Liver (tissue), 9 donors: ENCODE data around the gene TM4SF18. TPM values are rescaled to one million over a fixed set of nuclear protein-coding genes. Genes with fewer than 3 reads are reported as not detected.

Experiments
- DNase-seq: peaks from one replicate; pipeline ENCODE4 v3.0.0-alpha.2; 2017; ENCODE audit warnings: low spot score
- H3K27ac ChIP-seq, 2 donors: one replicate each; pipeline ENCODE4 v1.7.0; 2013; ENCODE audit warnings: inconsistent platforms in 2 of 2, low read length in 2 of 2, control low read depth in 1 of 2, low read depth in 1 of 2, mild to moderate bottlenecking in 1 of 2
- H3K27me3 ChIP-seq, 4 donors: one replicate each; pipeline versions ENCODE4 v1.6.1 to v1.7.0; 2013; ENCODE audit warnings: low read length in 3 of 4, inconsistent platforms in 1 of 4, mild to moderate bottlenecking in 1 of 4, moderate library complexity in 1 of 4; ENCODE audit not compliant: control insufficient read depth in 4 of 4, insufficient read depth in 4 of 4
- H3K36me3 ChIP-seq, 4 donors: one replicate each; pipeline versions ENCODE4 v1.6.1 to v1.7.0; 2013; ENCODE audit warnings: low read length in 3 of 4, mild to moderate bottlenecking in 3 of 4, low read depth in 1 of 4, moderate library complexity in 1 of 4; ENCODE audit not compliant: control insufficient read depth in 4 of 4, insufficient read depth in 3 of 4
- H3K4me1 ChIP-seq, 4 donors: one replicate each; pipeline versions ENCODE4 v1.6.1 to v1.7.0; 2013; ENCODE audit warnings: low read length in 3 of 4, mild to moderate bottlenecking in 3 of 4, moderate library complexity in 1 of 4; ENCODE audit not compliant: control insufficient read depth in 4 of 4, insufficient read depth in 4 of 4
- H3K4me3 ChIP-seq, 3 donors: one replicate each; pipeline versions ENCODE4 v1.6.1 to v1.7.0; 2013; ENCODE audit warnings: low read length in 3 of 3, control low read depth in 1 of 3, low read depth in 1 of 3, mild to moderate bottlenecking in 1 of 3
- H3K9ac ChIP-seq, 2 donors: one replicate each; pipeline ENCODE4 v1.7.0; 2013; ENCODE audit warnings: low read length in 2 of 2, mild to moderate bottlenecking in 2 of 2, moderate library complexity in 2 of 2, control low read depth in 1 of 2, low read depth in 1 of 2
- H3K9me3 ChIP-seq, 4 donors: one replicate each; pipeline versions ENCODE4 v1.6.1 to v1.7.0; 2013; ENCODE audit warnings: low read length in 3 of 4; ENCODE audit not compliant: control insufficient read depth in 4 of 4
- ATF3 ChIP-seq: IDR thresholded peaks from 2 replicates; pipeline ENCODE4 v1.6.1; 2016; ENCODE audit warnings: antibody characterized with exemption
- CTCF ChIP-seq: fragments of 150-350 bp; IDR thresholded peaks from 2 replicates; pipeline ENCODE4 v1.5.1; 2017; ENCODE audit warnings: improper control_type of control experiment, low read depth, low read length; ENCODE audit not compliant: missing input control
- EGR1 ChIP-seq, 2 donors: IDR thresholded peaks; 2 replicates each; pipeline ENCODE4 v1.6.1; 2016 to 2018; ENCODE audit warnings: antibody characterized with exemption in 2 of 2, low read depth in 2 of 2
- FOXA1 ChIP-seq: IDR thresholded peaks from 2 replicates; pipeline ENCODE4 v1.6.1; 2016; ENCODE audit warnings: antibody characterized with exemption
- FOXA2 ChIP-seq: IDR thresholded peaks from 2 replicates; pipeline ENCODE4 v1.6.1; 2016; ENCODE audit warnings: antibody characterized with exemption
- GABPA ChIP-seq, 2 donors: IDR thresholded peaks in 1 of 2; conservative IDR thresholded peaks in 1 of 2; 2 replicates each; pipeline ENCODE4 v1.6.1; 2016; ENCODE audit warnings: antibody characterized with exemption in 2 of 2, mild to moderate bottlenecking in 1 of 2, moderate library complexity in 1 of 2
- HNF4A ChIP-seq, 2 donors: conservative IDR thresholded peaks; 2 replicates each; pipeline ENCODE4 v1.6.1; 2016; ENCODE audit warnings: antibody characterized with exemption in 2 of 2, mild to moderate bottlenecking in 2 of 2
- HNF4G ChIP-seq: IDR thresholded peaks from 2 replicates; pipeline ENCODE4 v1.6.1; 2016; ENCODE audit warnings: antibody characterized with exemption
- JUND ChIP-seq, 2 donors: IDR thresholded peaks; 2 replicates each; pipeline ENCODE4 v1.6.1; 2016; ENCODE audit warnings: antibody characterized with exemption in 2 of 2
- MAX ChIP-seq: IDR thresholded peaks from 2 replicates; pipeline ENCODE4 v1.6.1; 2016; ENCODE audit warnings: antibody characterized with exemption
- NR2F2 ChIP-seq: IDR thresholded peaks from 2 replicates; pipeline ENCODE4 v1.6.1; 2016; ENCODE audit warnings: antibody characterized with exemption
- RAD21 ChIP-seq, 2 donors: IDR thresholded peaks; 2 replicates each; pipeline ENCODE4 v1.6.1; 2016; ENCODE audit warnings: antibody characterized with exemption in 2 of 2, mild to moderate bottlenecking in 2 of 2
- REST ChIP-seq: IDR thresholded peaks from 2 replicates; pipeline ENCODE4 v1.6.1; 2016; ENCODE audit warnings: antibody characterized with exemption, mild to moderate bottlenecking
- SP1 ChIP-seq: IDR thresholded peaks from 2 replicates; pipeline ENCODE4 v1.6.1; 2018; ENCODE audit warnings: antibody characterized with exemption, mild to moderate bottlenecking
- TAF1 ChIP-seq: conservative IDR thresholded peaks from 2 replicates; pipeline ENCODE4 v1.6.1; 2016; ENCODE audit warnings: antibody characterized with exemption, mild to moderate bottlenecking
- YY1 ChIP-seq: IDR thresholded peaks from 2 replicates; pipeline ENCODE4 v1.6.1; 2016; ENCODE audit warnings: antibody characterized with exemption, mild to moderate bottlenecking
- ZBTB33 ChIP-seq: IDR thresholded peaks from 2 replicates; pipeline ENCODE4 v1.6.1; 2016; ENCODE audit warnings: antibody characterized with exemption
- WGBS: extraction: QIAGEN DNeasy Blood & Tissue Kit; methylation state at CpG from one replicate; pipeline ENCODE4 v1.1.7; 2013; 5-methylcytosine and 5-hydroxymethylcytosine counted together
- polyA plus RNA-seq, 2 donors: library from polyadenylated mRNA; stranded (reverse) in 1 of 2; unstranded in 1 of 2; fragments of 200-250 nt in 1 of 2; fragments of >200 nt in 1 of 2; fragmentation: Nextera tagmentation in 1 of 2; extraction: Ambion mirVana in 1 of 2; gene quantifications; one replicate each; pipeline versions ENCODE4 v1.2.1 to v1.2.3, GENCODE V29; 2013 to 2015
- total RNA-seq, 2 donors: library from RNA; depleted of rRNA; stranded (reverse); fragments of >200 nt; gene quantifications; one replicate each; pipeline ENCODE4 v1.2.3, GENCODE V29; 2014
- donor health status: healthy.
- donor health status: healthy.
- donor health status: healthy.
- donor health status: healthy.
- donor health status: healthy.

The TM4SF18 gene
- total and polyA plus RNA-seq, 4 donors: 4.9 to 12.6 (median 6.4) TPM

GRCh38 chr3:149299938-149300801 is 33.3 kb downstream of the TM4SF18 start (continued):
- peak; percentile 35 for TF ChIP-seq REST

GRCh38 chr3:149296972-149297371 is 36.5 kb downstream of the TM4SF18 start:
- TF ChIP-seq SP1: no peak
- no peak for TF ChIP-seq EGR1 (IDR thresholded peaks at IDR 0.05; ENCODE audit: low read depth in 2 of 2)
- no peak for TF ChIP-seq ZBTB33
- no peak for TF ChIP-seq FOXA1
- no peak for TF ChIP-seq FOXA2
- no peak for TF ChIP-seq MAX
- TF ChIP-seq HNF4A (conservative IDR thresholded peaks at IDR 0.05): no peak
- no peak for TF ChIP-seq GABPA (IDR thresholded peaks at IDR 0.05 in 1 of 2, conservative IDR thresholded peaks at IDR 0.05 in 1 of 2)
- TF ChIP-seq NR2F2: no peak
- Histone ChIP-seq H3K9ac (no peak overlapping the region), H3K27ac (no peak overlapping the region), H3K9me3 (no peaks in the 10 kb centered on the region), H3K4me1 (peaks cover 0 to 16% (median 2%) of the 10 kb centered on the region in 4 donors), H3K4me3 (no peak overlapping the region), H3K36me3 (no peaks in the 10 kb centered on the region), H3K27me3 (no peaks in the 10 kb centered on the region)
- no peak for DNase-seq
- WGBS: 96% methylated on average over 2 of the region's 2 CpGs

GRCh38 chr3:149292666-149293065 is 40.8 kb downstream of the TM4SF18 start:
- no peak overlapping the region for H3K4me3 ChIP-seq
- H3K36me3 ChIP-seq: no peaks in the 10 kb centered on the region
- no peaks in the 10 kb centered on the region for H3K9me3 ChIP-seq
- no peaks in the 10 kb centered on the region for H3K27me3 ChIP-seq
- no peak overlapping the region for H3K9ac ChIP-seq
- DNase-seq: no peak
- 72% methylated on average over 6 of the region's 6 CpGs for WGBS
- H3K27ac ChIP-seq: no peak overlapping the region
- peaks cover 0 to 2% (median 0%) of the 10 kb centered on the region in 4 donors for H3K4me1 ChIP-seq
- TF ChIP-seq ZBTB33 (no peak), RAD21 (IDR thresholded peaks at IDR 0.05) (no peak), FOXA1 (no peak), TAF1 (no peak), FOXA2 (no peak), ATF3 (no peak), JUND (IDR thresholded peaks at IDR 0.05) (no peak), CTCF (no peak), NR2F2 (no peak), EGR1 (IDR thresholded peaks at IDR 0.05; ENCODE audit: low read depth in 2 of 2) (no peak), GABPA (IDR thresholded peaks at IDR 0.05 in 1 of 2, conservative IDR thresholded peaks at IDR 0.05 in 1 of 2) (no peak), YY1 (no peak), MAX (no peak), SP1 (no peak), HNF4G (no peak)
